Measurements from ENCODE around the gene WDR70.
A peak's percentile ranks its signal among the peaks of the same experiment; 100 is the strongest.
"Not testable (repeated sequence)": the region's sequence is repeated elsewhere in the genome, so short reads cannot be mapped to it uniquely, and the experiment has no call there.

Gene WDR70

DNA sequence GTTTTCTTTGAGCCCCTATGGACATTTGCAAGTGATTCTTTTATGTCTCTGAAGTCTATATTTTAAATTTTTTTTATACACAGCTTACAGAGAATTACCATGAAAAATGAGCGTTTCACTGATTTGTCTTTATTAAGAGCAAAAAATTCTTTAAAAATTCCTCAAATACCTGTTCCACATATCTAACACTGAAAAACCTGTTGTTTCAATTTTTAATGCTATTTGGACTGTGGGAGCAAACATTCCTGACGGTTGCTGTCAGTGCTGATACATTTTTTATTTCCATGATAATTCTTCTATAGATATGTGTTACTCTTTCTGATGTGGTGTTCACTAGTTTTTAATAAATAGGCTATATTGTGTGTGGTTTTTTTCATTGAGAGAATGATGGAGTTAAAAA lies 261.0 kb downstream of the WDR70 start:
- DNase-seq (ENCODE audit: low spot score) = no peak

- no peak for DNase-seq (ENCODE audit: low spot score)
These were observed 262.8 kb downstream of the WDR70 start for GRCh38 chr5:37641933-37642332.

- no peak for DNase-seq (ENCODE audit: low spot score)
These were observed 266.6 kb downstream of the WDR70 start for GRCh38 chr5:37645707-37646106.

DNA sequence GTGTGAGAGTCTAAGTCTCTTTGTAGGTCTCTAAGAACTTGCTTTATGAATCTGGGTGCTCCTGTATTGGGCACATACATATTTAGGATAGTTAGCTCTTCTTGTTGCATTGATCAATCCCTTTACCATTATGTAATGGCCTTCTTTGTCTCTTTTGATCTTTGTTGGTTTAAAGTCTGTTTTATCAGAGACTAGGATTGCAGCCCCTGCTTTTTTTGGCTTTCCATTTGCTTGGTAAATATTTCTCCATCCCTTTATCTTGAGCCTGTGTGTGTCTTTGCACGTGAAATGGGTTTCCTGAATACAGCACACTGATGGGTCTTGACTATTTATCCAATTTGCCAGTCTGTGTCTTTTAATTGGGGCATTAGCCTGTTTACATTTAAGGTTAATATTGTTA lies 275.4 kb downstream of the WDR70 start:
- not testable (repeated sequence) for DNase-seq (ENCODE audit: low spot score)

GRCh38 chr5:37657046-37657445 lies 277.9 kb downstream of the WDR70 start:
- no peak for DNase-seq (ENCODE audit: low spot score)

- DNase-seq (ENCODE audit: low spot score) = peak; percentile 41
These were observed 279.3 kb downstream of the WDR70 start for GRCh38 chr5:37658440-37658839.

- DNase-seq (ENCODE audit: low spot score) = no peak
These were observed 281.2 kb downstream of the WDR70 start for GRCh38 chr5:37660319-37660718.

- DNase-seq (ENCODE audit: low spot score) = no peak
These were observed 282.3 kb downstream of the WDR70 start for GRCh38 chr5:37661227-37661920.

- DNase-seq (ENCODE audit: low spot score) = no peak
These were observed 282.8 kb downstream of the WDR70 start for GRCh38 chr5:37661951-37662350.

GRCh38 chr5:37662362-37662761 lies 283.2 kb downstream of the WDR70 start:
- peak; percentile 15 for DNase-seq (ENCODE audit: low spot score)

DNA sequence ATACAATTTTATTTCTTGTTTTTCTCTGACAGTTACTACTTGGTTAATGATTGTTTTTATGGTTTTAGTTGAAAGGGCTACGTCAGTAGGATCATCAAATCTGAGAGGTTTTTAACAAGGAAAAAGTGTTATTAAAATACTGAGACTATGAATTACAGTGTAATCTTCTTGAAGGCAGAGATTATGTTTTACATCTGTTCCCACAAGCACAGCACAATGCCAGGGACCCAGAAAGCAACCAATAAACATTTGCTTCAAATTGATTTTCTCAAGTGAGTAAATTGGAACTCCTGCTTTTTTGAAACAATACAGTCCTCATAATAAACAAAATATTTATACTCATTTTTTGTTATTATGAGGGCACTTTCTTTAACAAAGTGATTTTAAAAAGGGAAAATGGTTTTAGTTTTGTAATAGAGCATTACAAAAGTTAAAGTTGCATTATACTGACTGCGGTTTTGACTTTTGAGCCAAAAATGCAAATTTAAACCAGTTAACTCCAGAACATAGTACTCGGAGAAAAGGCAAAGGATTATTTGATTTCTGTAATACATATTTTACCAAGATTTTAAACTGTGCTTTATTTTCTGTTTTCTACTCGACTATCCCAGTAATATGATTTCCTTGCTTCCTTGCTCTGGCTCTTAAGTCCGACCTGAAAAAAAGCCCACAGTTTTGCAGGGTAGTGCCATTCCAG lies 283.8 kb downstream of the WDR70 start:
- DNase-seq (ENCODE audit: low spot score) = no peak

DNA sequence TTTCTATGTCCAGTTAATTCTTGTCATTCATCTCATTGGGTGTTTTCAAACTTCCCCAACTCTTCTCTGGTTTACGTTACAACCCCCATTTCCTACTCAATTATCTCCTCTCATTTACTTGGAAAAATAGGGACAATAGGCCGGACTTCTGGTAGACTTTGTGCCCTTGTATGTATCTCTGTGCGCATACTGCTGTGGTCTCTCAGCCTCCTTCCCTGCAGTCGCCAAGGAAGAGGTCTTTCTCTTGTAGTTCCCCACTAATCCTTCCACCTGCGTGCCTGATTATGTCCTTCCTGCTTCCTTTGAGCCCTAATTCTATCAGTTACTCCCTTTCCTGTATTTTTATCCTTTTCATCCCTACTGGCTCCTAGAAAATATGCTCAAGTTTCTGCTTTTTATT lies 284.4 kb downstream of the WDR70 start:
- no peak for DNase-seq (ENCODE audit: low spot score)

- DNase-seq (ENCODE audit: low spot score) = no peak
These were observed 285.4 kb downstream of the WDR70 start for GRCh38 chr5:37664551-37664950.

GRCh38 chr5:37665272-37665671 lies 286.2 kb downstream of the WDR70 start:
- peak; percentile 16 for DNase-seq (ENCODE audit: low spot score)

- DNase-seq (ENCODE audit: low spot score) = peak; percentile 69
These were observed 286.8 kb downstream of the WDR70 start for GRCh38 chr5:37665889-37666288.

DNA sequence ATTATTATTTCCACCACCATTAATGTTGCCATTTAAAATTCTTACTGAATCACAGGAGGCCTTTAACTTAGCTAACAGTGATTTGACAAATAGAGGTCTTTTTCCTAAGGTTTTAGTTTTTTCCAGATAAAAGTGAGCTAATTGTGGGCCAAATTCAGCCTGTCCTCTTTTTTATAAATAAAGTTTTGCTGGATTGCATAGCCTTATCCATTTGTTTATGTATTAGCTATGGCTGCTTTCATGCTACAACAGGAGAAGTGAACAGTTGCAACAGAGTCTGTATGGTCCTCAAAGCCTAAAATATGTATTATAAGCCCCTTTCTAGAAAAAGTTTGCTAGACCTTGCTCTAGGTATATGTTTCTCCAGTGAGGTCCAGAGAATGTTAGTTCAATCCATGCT lies 288.3 kb downstream of the WDR70 start:
- no peak for DNase-seq (ENCODE audit: low spot score)

- DNase-seq (ENCODE audit: low spot score) = no peak
These were observed 288.7 kb downstream of the WDR70 start for GRCh38 chr5:37667846-37668245.

DNA sequence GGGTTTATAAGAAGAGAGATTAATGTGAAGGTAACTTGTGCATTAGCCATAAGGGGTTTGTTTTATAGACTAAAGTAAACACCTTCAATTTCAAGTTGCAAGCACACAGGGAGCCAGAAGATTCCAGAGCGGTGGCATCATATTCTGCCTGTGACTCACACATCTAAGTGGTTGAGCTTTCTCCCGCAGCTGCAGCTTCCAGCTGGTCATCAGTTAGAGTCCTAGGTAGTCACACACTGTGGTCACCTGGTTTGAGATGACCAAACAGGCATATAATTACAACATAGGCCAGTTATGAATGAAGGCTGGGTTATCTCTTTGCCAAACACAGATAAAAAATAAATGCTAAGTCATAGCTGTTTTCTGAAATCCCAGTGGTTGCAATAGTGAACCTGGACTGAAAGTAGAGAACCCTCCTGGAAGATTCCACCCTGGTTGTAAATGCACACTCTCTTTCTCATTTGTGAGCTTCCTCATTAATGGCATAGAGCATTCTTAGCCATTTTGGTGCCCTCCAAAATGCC lies 289.5 kb downstream of the WDR70 start:
- peak; percentile 98 for DNase-seq (ENCODE audit: low spot score)

DNA sequence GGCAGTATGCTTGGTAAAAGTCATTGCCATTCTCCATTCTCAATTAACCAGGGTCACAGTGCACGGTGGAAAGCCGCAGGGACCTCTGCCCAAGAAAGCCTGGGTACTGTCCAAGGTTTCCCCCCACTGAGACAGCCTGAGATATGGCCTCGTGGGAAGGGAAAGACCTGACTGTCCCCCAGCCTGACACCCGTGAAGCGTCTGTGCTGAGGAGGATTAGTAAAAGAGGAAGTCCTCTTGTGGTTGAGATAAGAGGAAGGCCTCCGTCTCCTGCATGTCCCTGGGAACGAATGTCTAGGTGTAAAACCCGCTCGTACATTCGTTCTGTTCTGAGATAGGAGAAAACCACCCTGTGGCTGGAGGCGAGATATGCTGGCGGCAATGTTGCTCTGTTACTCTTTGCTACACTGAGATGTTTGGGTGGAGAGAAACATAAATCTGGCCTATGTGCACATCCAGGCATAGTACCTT lies 293.0 kb downstream of the WDR70 start:
- DNase-seq (ENCODE audit: low spot score) = not testable (repeated sequence)

GRCh38 chr5:37674361-37674760 lies 295.2 kb downstream of the WDR70 start:
- not testable (repeated sequence) for DNase-seq (ENCODE audit: low spot score)

GRCh38 chr5:37679326-37679725 lies 300.2 kb downstream of the WDR70 start:
- DNase-seq (ENCODE audit: low spot score) = not testable (repeated sequence)

- DNase-seq (ENCODE audit: low spot score) = not testable (repeated sequence)
These were observed 300.8 kb downstream of the WDR70 start for GRCh38 chr5:37679903-37680302.

DNA sequence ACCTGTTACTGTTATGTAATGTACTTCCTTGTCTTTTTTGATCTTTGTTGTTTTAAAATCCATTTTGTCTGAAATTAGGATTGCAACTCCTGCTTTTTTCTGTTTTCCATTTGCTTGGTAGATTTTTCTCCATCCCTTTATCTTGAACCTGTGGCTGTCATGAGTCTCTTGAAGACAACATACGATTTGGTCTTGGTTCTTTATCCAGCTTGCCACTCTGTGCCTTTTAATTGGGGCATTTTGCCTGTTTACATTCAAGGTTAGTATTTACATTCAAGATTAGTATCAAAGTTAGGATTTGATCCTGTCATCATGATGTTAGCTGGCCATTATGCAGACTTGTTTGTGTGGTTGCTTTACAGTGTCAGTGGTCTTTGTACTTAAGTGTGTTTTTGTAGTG lies 304.0 kb downstream of the WDR70 start:
- DNase-seq (ENCODE audit: low spot score) = no peak
